Adrenal gland (tissue), 5 donors: Measurements from ENCODE around the gene ABHD4.

Experiments used
- CTCF ChIP-seq, 6 experiments: fragments of 450-650 bp in 4 of 6; fragments of 200-600 bp in 2 of 6; sonication (generic) in 1 of 6; IDR thresholded peaks; 1 replicate in 5 of 6; 2 replicates in 1 of 6; pipeline versions ENCODE4 v1.5.1 to v1.8.0; 2016 to 2021; ENCODE audit warnings: antibody characterized with exemption in 6 of 6, mild to moderate bottlenecking in 2 of 6, moderate library complexity in 1 of 6
- POLR2A ChIP-seq, 2 donors: fragments of 450-650 bp; IDR thresholded peaks; one replicate each; pipeline ENCODE4 v1.6.1; 2017; ENCODE audit warnings: antibody characterized with exemption in 2 of 2, mild to moderate bottlenecking in 2 of 2, moderate library complexity in 1 of 2
- donor health status: DM: no; HTN: no; CAD: no.

GRCh38 chr14:22598099-22598895 lies at the start of gene ABHD4:
- TF ChIP-seq CTCF (IDR thresholded peaks at IDR 0.05) (no peak), POLR2A (IDR thresholded peaks at IDR 0.05) (peak; percentile 37 to 89)
